Islet of Langerhans (tissue), 1 donor: ENCODE results near the gene POLH.

Source experiments
- FAIRE-seq: peaks from one replicate; lab custom pipeline; 2011; peaks lifted over from hg19 to GRCh38; lab: Jason Lieb, UNC

POLH gene

GRCh38 chr6:43606019-43606418 is 30.0 kb downstream of the POLH start:
- FAIRE-seq, result no peak

GRCh38 chr6:43608310-43608763 is 32.4 kb downstream of the POLH start:
- peak; percentile 77 for FAIRE-seq

GRCh38 chr6:43608807-43609206 is 32.8 kb downstream of the POLH start:
- no peak for FAIRE-seq

GRCh38 chr6:43609402-43609801 is 33.4 kb downstream of the POLH start:
- FAIRE-seq, result no peak

DNA sequence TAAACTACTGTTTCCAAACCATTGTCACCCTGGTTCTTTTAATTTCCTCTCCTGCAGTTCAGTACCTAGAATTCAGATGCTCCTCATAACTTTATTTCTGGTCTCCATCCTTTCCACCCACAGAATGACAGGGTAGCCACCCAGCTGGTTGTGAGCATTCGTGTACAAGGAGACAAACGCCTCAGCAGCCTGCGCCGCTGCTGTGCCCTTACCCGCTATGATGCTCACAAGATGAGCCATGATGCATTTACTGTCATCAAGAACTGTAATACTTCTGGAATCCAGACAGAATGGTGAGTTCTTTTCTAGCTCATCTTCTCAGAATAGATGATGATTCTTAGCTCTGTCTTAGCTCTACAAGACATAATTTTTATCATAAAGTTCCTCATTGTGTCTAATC is 34.4 kb downstream of the POLH start:
- no peak for FAIRE-seq

DNA sequence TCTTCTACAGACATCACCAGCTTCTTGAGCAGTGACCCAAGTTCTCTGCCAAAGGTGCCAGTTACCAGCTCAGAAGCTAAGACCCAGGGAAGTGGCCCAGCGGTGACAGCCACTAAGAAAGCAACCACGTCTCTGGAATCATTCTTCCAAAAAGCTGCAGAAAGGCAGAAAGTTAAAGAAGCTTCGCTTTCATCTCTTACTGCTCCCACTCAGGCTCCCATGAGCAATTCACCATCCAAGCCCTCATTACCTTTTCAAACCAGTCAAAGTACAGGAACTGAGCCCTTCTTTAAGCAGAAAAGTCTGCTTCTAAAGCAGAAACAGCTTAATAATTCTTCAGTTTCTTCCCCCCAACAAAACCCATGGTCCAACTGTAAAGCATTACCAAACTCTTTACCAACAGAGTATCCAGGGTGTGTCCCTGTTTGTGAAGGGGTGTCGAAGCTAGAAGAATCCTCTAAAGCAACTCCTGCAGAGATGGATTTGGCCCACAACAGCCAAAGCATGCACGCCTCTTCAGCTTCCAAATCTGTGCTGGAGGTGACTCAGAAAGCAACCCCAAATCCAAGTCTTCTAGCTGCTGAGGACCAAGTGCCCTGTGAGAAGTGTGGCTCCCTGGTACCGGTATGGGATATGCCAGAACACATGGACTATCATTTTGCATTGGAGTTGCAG is 37.9 kb downstream of the POLH start:
- FAIRE-seq, result no peak

DNA sequence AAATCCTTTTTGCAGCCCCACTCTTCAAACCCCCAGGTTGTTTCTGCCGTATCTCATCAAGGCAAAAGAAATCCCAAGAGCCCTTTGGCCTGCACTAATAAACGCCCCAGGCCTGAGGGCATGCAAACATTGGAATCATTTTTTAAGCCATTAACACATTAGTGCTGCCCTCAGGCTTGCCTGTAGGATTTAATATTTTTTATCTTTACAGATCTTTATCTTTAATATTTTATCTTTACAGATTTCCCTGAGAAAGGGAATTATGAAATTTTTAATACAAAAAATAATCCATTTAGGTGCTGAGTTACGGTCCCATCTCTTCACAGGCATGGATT is 38.4 kb downstream of the POLH start:
- FAIRE-seq, result no peak

GRCh38 chr6:43616725-43617472 is 40.9 kb downstream of the POLH start:
- no peak for FAIRE-seq

- no peak for FAIRE-seq
Measured at GRCh38 chr6:43621078-43621835, 45.3 kb downstream of the POLH start.

GRCh38 chr6:43621836-43622180 is 45.8 kb downstream of the POLH start:
- FAIRE-seq, result no peak

- no peak for FAIRE-seq
Measured at GRCh38 chr6:43622541-43622940, 46.6 kb downstream of the POLH start.

DNA sequence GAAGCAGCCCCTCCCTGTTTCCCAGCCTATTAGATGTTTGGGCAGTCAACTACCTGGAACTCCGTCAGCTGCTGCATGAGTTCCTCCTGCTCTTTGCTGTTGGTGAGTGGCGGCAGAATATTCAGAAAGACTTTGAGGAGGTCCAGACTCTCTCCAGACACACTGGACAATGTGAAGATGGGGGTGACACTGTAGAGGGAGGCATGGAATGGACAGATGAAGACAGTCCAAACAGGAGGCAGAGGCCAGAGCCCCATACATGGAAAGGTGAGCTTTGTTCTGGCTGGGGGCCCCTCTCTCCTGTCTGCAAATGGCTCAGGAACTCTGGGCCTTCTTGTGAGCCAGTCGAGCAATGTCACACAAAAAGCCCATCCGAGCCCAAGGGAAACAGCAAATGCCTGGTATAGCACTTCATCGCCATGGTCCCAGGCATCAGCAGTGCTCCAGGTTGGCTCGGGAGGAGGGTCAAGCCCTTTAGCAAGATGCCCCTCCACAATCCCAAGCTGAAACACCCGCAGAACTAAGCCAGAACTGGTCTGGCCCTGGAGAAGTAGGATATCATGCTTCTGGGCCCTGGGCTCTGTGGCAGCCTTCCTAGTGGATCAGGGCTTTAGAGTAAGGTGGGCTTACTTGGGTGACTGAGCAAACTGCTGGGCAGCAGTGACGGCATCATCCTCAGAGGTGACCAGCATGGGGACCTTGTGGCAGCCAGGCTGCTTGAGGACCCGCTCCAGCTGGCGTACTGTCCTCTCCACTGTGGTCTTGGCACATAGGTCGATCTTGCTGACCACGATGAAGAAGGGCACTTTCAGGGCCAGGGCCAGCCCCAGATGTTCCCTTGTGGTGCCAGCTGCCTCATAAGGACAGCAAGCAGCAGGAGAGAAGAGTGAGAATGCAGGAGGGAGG is 48.1 kb downstream of the POLH start:
- no peak for FAIRE-seq

DNA sequence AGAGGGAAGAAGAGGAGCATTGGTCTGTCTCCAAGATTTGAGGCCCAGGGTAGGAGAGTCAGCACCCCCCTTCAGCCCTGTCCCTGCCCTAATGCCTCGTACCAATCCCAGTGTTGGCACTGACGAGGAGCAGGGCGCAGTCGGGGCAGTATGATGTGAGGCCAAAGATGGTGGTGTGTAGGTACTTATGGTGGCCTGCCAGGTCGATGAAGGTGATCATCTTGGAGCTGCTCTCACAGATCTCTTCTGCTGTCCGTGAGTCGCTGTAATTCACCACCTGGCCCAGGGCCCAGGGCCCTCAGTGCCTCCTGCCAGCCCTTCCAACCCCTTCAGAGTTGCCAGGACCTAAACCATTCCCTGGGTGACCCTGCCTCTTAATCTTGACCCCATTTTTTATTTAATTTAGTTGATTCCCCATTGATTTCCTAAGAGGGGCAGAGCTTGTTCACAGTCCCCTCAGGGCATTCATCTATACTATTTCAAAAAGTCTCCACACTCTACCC is 48.9 kb downstream of the POLH start:
- FAIRE-seq, result no peak

DNA sequence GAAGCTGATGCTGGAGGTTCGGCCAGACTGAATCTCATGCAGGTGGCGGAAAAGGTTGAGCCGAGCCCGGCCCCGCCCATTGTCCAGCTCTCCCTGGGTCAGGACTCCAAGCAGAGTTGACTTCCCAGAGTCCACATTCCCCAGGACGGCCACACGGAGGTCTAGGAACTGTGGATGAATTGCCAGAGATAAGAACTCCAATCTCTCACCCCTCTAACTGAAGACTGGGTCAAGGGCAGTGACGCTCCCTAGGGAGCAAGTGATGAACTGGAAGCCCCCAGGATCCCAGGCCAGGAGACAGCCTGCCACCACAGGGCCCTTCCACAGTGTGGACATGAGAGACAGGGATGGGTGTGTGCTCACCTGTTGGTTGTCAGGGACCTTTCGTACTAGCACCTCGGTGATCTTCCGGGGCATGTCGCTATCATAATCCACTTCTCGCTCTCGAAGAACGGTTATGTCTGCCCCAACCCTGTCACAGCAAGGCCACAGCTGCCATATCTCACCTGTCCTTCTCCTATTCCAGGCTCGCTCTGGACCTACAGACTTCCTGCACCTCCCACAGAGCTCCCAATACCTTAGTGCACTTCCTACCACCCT is 49.5 kb downstream of the POLH start:
- FAIRE-seq, result no peak

- FAIRE-seq, result peak; percentile 94
Measured at GRCh38 chr6:43627008-43627825, 51.2 kb downstream of the POLH start.

GRCh38 chr6:43628393-43629103 is 52.6 kb downstream of the POLH start:
- no peak for FAIRE-seq

GRCh38 chr6:43629104-43629504 is 53.1 kb downstream of the POLH start, which contains the start of gene GTPBP2:
Gene GTPBP2 (minus strand): TSS chr6:43629264. CDS start chr6:43629162, 102 bp downstream.
- FAIRE-seq, result no peak

DNA sequence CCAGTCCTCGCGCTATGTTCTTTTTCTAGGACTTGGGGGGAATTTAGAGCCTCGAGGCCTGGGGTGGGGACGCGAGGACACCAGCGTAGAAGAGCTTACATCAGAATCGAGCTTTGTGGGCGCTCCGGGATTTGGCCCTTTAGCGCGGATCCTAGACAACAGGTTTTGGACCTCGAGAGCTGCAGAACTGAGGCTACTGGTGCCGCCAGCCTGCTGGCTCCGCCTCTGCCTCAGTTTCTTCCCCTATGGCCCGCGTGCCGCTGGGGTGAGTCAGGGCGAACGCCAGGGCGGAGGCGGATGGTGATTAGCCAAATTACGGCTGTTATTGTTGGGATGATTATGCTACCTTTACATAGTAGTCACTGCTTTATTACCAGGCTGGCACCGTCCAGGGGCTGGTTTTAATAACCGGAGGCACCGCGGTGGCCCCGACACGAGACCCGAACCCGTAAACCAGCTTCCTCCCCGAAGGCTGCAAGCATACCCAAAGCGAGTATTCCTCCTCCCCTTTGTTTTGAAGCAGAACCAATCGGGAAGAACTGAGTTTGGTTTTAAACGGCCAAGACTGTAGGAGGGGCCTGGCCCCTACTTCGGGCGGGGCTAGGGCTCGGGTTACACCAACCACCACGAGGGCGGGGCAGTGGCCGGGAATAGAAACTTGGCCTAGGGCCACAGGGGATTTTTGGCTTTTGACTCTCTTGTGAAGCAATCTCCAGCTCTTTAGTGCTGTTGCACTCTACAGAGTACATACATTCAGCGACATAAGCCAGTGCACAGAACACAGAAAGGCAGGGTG is 53.7 kb downstream of the POLH start:
- no peak for FAIRE-seq

DNA sequence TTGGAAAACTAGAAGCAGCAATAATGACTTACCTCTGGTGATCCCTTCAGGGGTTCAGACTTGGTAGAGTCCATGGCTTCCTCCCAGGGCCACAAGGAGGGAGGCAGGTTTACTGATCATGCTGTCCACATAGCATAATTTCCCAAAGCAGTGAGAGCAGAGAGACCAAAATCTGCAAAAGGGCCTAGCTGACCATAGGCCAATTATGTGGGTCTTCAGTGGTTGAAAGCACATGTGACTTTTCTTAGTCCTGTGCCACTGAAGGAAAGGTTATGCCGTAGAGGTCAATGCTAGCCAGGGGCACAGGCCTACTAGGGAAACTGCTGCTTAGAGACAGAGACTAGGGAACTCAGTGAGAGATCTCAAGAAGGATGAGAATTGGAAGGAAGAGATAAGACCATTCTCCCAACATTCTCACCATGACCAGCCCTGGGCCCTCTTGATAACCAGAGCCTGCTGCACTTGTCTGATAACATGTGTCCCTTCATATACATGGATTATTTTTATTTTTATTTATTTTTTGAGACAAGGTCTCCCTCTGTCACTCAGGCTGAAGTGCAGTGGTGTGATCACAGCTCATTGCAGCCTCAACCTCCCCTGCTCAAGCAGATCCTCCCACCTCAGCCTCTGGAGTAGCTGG is 55.1 kb downstream of the POLH start:
- FAIRE-seq, result no peak
